ENCODE measurements around the gene SERPINB5.
"Not testable (repeated sequence)": the region's sequence is repeated elsewhere in the genome, so short reads cannot be mapped to it uniquely, and the experiment has no call there.

The SERPINB5 gene

DNA sequence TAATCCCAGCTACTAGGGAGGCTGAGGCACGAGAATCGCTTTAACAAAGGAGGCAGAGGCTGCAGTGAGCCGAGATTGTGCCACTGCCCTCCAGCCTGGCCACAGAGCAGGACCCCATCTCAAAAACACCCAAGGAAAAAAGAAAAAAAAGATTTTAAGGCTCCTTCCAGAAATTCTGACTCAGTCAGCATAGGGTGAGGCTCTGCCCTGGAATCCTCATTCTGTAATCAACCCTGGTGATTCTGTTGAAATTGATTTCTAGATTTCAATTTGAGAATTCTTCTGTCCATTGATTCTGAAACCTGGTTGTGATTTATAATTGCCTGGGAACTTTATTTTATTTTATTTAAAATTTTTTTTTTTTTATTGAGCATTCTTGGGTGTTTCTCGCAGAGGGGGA lies 27.3 kb upstream of the SERPINB5 start:
- no peak for DNase-seq (ENCODE audit: extremely low read depth, low read depth)
- H3K4me3 ChIP-seq (replicated peaks; ENCODE audit: low read depth, low read length): no peak overlapping the region
- TF ChIP-seq, protein P1, sequence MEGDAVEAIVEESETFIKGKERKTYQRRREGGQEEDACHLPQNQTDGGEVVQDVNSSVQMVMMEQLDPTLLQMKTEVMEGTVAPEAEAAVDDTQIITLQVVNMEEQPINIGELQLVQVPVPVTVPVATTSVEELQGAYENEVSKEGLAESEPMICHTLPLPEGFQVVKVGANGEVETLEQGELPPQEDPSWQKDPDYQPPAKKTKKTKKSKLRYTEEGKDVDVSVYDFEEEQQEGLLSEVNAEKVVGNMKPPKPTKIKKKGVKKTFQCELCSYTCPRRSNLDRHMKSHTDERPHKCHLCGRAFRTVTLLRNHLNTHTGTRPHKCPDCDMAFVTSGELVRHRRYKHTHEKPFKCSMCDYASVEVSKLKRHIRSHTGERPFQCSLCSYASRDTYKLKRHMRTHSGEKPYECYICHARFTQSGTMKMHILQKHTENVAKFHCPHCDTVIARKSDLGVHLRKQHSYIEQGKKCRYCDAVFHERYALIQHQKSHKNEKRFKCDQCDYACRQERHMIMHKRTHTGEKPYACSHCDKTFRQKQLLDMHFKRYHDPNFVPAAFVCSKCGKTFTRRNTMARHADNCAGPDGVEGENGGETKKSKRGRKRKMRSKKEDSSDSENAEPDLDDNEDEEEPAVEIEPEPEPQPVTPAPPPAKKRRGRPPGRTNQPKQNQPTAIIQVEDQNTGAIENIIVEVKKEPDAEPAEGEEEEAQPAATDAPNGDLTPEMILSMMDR (IDR thresholded peaks at IDR 0.05; ENCODE audit: low read depth, low read length, missing control alignments): no peak

DNA sequence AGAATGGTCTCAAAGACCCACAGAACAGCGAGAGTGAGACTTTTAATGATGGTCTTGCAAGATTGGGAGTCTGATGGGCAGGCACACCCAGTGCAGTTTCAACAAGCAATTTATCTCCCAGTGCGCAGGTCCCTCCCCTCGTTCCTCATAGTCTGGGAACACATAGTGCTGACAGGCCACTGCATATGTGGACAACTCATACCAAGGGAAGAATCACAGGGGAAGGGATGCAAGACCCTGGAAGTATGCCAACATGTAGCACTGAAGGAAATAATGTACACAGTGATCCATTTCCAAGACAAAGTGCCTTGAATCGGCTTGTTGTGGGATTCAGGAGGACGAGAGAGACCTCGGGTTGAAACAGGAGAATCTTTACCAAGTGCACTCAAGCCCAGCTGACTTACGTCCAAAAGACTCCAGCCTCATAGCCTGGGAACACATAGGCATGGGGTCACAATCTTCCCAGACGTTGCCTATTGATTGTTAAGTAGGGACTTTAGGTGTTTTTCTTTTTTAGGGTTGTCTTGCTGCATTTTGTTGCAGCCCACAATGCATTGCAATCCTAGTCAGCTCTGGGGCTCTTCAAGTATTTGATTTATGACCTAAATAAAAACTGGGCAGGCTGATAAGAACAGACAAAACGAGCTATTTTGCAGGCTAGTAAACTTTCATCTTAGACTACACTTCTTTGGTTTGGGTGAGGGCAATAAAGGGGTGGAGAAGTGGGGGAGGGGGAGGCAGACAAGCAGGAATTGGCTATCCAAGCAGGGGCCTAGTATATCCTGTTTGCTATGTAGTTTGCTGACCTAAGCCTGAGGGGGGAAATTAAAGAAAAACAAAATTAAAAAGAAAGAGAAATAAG lies 24.7 kb upstream of the SERPINB5 start:
- H3K4me3 ChIP-seq (replicated peaks; ENCODE audit: low read depth, low read length): no peak overlapping the region
- no peak for DNase-seq (ENCODE audit: extremely low read depth, low read depth)
- TF ChIP-seq, protein P1 (IDR thresholded peaks at IDR 0.05; ENCODE audit: low read depth, low read length, missing control alignments): no peak

DNA sequence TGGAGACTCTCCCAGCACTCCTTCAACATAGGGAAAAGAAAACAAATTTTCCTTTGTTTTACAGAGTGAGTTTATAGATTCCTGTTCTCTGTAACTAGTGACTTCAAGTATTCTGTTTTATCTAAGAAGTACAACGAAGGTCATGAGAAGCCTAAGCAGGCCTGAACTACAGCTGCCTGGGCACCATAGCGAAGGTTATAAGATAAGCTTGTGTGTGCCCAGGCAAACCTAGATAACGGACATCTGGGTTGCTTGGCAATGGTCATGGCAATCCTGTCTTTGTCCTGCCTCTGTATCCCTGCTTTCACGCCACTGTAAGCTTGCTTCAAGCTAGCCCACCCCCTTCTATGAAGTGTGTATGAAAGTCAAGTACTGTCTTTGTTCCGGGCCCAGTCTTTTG lies 24.0 kb upstream of the SERPINB5 start:
- not testable (repeated sequence) for H3K4me3 ChIP-seq (replicated peaks; ENCODE audit: low read depth, low read length); DNase-seq (ENCODE audit: extremely low read depth, low read depth)

DNA sequence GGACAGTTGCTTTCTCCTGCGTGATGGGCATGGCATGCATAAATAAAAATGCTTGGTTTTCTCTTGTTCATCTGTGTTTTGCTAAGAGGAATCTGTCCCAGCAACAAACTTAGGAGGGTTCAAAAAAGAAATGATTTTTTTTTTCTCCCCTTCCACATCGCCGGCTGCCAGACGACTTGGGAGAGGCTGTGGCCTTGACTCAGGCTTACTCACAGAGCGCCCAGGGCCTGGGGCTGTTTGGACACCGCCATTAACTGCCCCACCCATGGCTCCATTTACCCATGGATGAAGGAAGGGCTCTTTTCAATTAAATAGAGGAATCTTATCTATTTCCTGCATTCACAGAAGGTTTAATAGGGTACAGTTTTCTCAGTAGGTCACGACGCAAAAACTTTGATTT lies 22.3 kb upstream of the SERPINB5 start:
- DNase-seq (ENCODE audit: extremely low read depth, low read depth): no peak
- TF ChIP-seq, protein P1 (IDR thresholded peaks at IDR 0.05; ENCODE audit: low read depth, low read length, missing control alignments): no peak
- H3K4me3 ChIP-seq (replicated peaks; ENCODE audit: low read depth, low read length): no peak overlapping the region

DNA sequence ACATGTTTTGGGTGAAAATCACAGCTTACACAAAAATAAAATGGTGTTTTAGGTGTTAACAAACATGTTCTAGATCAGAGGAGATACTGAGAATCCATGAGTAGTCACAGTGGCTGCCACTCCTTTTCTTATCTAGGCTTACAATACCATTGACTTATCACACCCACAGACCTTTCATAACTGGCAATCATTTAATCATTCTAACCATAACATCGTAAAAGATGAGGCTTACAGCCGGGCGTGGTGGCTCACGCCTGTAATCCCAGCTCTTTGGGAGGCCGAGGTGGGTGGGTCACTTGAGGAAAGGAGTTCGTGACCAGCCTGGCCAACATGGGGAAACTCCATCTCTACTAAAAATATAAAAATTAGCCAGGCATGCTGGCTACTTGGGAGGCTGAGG lies 18.8 kb upstream of the SERPINB5 start:
- no peak overlapping the region for H3K4me3 ChIP-seq (replicated peaks; ENCODE audit: low read depth, low read length)
- TF ChIP-seq, protein P1 (IDR thresholded peaks at IDR 0.05; ENCODE audit: low read depth, low read length, missing control alignments): no peak
- no peak for DNase-seq (ENCODE audit: extremely low read depth, low read depth)

DNA sequence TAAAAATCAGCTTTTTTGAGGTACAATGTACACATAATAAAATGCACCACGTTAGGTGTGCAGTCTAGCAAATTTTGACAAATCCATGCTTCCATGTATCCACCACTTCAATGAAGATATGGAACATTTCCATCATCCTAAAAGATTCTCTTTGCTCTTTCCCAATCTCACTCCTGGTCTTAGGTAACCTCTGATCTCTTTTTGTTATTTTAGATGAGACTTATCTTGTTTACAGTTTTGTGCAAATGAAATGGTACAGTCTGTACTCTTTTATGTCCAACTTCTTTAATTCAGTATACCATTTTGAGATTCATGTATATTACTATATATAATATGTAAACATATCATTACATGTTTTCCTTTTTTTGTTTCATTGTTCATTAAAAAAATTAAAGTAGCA lies 16.3 kb upstream of the SERPINB5 start:
- DNase-seq (ENCODE audit: extremely low read depth, low read depth): no peak
- no peak overlapping the region for H3K4me3 ChIP-seq (replicated peaks; ENCODE audit: low read depth, low read length)
- TF ChIP-seq, protein P1 (IDR thresholded peaks at IDR 0.05; ENCODE audit: low read depth, low read length, missing control alignments): no peak

DNA sequence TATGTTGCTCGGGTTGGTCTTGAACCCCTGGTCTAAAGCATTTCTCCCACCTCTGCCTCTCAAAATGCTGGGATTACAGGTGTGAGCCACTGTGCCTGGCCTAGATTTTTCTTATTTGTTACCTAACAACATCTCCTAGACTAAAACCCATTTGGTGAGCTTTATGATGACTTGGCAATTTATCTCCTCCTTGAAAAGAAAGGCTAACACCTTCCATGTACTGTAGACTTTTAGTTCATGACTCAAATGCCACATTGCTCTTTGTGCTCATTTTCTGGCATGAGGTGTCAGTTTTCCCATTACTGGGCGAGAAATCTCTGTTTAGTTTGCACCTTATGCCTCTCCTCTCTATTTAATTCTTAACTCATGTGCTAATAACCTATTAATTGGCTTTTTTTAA lies 12.3 kb upstream of the SERPINB5 start:
- H3K4me3 ChIP-seq (replicated peaks; ENCODE audit: low read depth, low read length): no peak overlapping the region
- TF ChIP-seq, protein P1 (IDR thresholded peaks at IDR 0.05; ENCODE audit: low read depth, low read length, missing control alignments): no peak
- DNase-seq (ENCODE audit: extremely low read depth, low read depth): no peak
